Mucosa of stomach (tissue), 1 donor: ENCODE results near the gene LRRC37B.
"Not testable (repeated sequence)": the region's sequence is repeated elsewhere in the genome, so short reads cannot be mapped to it uniquely, and the experiment has no call there.

ENCODE experiments used
- H3K27me3 ChIP-seq: one replicate; pipeline ENCODE4 v1.7.0; 2013; ENCODE audit warnings: mild to moderate bottlenecking, low read length; ENCODE audit not compliant: control insufficient read depth, insufficient read depth
- H3K36me3 ChIP-seq: one replicate; pipeline ENCODE4 v1.7.0; 2013; ENCODE audit warnings: low read length; ENCODE audit not compliant: control insufficient read depth, insufficient read depth
- H3K4me1 ChIP-seq: one replicate; pipeline ENCODE4 v1.7.0; 2013; ENCODE audit warnings: mild to moderate bottlenecking, low read length; ENCODE audit not compliant: control insufficient read depth, insufficient read depth
- H3K4me3 ChIP-seq: one replicate; pipeline ENCODE4 v1.7.0; 2013; ENCODE audit warnings: low read length
- H3K9ac ChIP-seq: one replicate; pipeline ENCODE4 v1.7.0; 2013; ENCODE audit warnings: mild to moderate bottlenecking, low read length, moderate library complexity
- H3K9me3 ChIP-seq: one replicate; pipeline ENCODE4 v1.7.0; 2013; ENCODE audit warnings: mild to moderate bottlenecking, low read length, moderate library complexity; ENCODE audit not compliant: control insufficient read depth
- donor health status: Pancreatic carcinoma.

Gene LRRC37B

DNA sequence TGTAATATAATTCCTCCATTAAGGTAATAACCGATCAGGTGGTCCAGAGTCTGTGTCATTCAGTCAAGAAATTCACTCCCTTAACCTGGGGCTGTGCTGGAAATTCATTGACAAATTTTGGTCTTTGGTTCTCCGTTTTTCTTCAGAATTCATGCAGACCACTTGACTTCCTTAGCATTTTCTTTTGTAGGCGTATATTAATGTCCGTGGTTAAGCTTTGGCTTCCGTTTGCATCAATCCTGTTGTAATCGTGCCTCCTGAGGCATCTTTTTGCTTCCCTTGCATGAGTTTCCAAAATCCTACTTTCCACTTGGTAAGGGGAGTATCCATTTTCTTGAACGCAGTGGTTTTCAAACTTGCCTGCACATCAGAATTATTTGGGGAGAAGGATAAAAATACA, 9.0 kb downstream of the LRRC37B start:
- H3K9ac ChIP-seq, result no peak overlapping the region
- no peaks in the 10 kb centered on the region for H3K27me3 ChIP-seq
- peaks cover 3% of the 10 kb centered on the region for H3K4me1 ChIP-seq
- no peak overlapping the region for H3K4me3 ChIP-seq
- H3K9me3 ChIP-seq, result no peaks in the 10 kb centered on the region
- H3K36me3 ChIP-seq, result no peaks in the 10 kb centered on the region

GRCh38 chr17:32019228-32019627, 12.0 kb downstream of the LRRC37B start:
- Histone ChIP-seq H3K9ac (no peak overlapping the region), H3K4me3 (no peak overlapping the region), H3K36me3 (no peaks in the 10 kb centered on the region), H3K4me1 (peaks cover 3% of the 10 kb centered on the region), H3K9me3 (no peaks in the 10 kb centered on the region), H3K27me3 (no peaks in the 10 kb centered on the region)

DNA sequence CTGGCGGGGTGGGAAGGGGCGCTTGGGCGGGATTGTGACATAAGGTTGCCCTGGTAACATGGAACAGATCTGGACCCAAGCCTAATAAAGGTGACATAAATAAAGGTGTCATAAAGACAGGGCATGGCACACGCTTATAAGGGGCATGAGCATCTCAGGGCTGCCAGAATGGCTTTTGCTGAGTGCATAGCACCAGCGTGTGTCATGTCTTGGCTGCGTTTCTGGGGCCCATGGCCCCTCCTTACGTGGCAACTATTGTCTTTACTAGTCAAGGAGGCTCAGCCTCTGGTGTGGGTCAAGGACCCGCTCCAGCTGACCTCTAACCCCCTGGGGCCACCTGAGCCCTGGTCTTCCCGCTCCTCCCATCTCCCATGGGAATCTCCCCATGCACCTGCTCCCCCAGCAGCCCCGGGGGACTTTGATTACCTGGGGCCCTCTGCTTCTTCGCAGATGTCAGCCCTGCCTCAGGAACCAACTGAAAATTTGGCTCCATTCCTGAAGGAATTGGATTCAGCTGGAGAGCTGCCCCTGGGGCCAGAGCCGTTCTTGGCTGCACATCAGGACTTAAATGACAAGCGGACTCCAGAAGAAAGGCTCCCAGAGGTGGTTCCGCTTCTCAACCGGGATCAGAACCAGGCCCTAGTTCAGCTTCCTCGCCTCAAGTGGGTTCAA, 13.9 kb downstream of the LRRC37B start:
- H3K9ac ChIP-seq, result no peak overlapping the region
- no peak overlapping the region for H3K4me3 ChIP-seq
- H3K27me3 ChIP-seq, result no peaks in the 10 kb centered on the region
- no peaks in the 10 kb centered on the region for H3K4me1 ChIP-seq
- no peaks in the 10 kb centered on the region for H3K9me3 ChIP-seq
- no peaks in the 10 kb centered on the region for H3K36me3 ChIP-seq

GRCh38 chr17:32021615-32021955, 14.4 kb downstream of the LRRC37B start:
- no peaks in the 10 kb centered on the region for H3K27me3 ChIP-seq
- no peaks in the 10 kb centered on the region for H3K4me1 ChIP-seq
- no peak overlapping the region for H3K4me3 ChIP-seq
- H3K9ac ChIP-seq, result no peak overlapping the region
- no peaks in the 10 kb centered on the region for H3K9me3 ChIP-seq
- H3K36me3 ChIP-seq, result no peaks in the 10 kb centered on the region

GRCh38 chr17:32022554-32022953, 15.4 kb downstream of the LRRC37B start:
- not testable (repeated sequence) for H3K4me3 ChIP-seq, H3K9me3 ChIP-seq, H3K4me1 ChIP-seq, H3K27me3 ChIP-seq, H3K36me3 ChIP-seq, H3K9ac ChIP-seq

GRCh38 chr17:32027271-32027670, 20.1 kb downstream of the LRRC37B start:
- H3K9me3 ChIP-seq, H3K27me3 ChIP-seq, H3K9ac ChIP-seq, H3K4me3 ChIP-seq, H3K4me1 ChIP-seq, H3K36me3 ChIP-seq: not testable (repeated sequence)

- Histone ChIP-seq H3K9me3 (no peaks in the 10 kb centered on the region), H3K27me3 (no peaks in the 10 kb centered on the region), H3K4me1 (no peaks in the 10 kb centered on the region), H3K36me3 (no peaks in the 10 kb centered on the region), H3K4me3 (no peak overlapping the region), H3K9ac (no peak overlapping the region)
Observed at GRCh38 chr17:32033223-32033622, 26.0 kb downstream of the LRRC37B start.

GRCh38 chr17:32033812-32034211, 26.6 kb downstream of the LRRC37B start:
- not testable (repeated sequence) for H3K4me1 ChIP-seq, H3K27me3 ChIP-seq, H3K4me3 ChIP-seq, H3K9ac ChIP-seq, H3K9me3 ChIP-seq, H3K36me3 ChIP-seq

- not testable (repeated sequence) for H3K36me3 ChIP-seq, H3K27me3 ChIP-seq, H3K9me3 ChIP-seq, H3K4me1 ChIP-seq, H3K4me3 ChIP-seq, H3K9ac ChIP-seq
Observed at GRCh38 chr17:32040246-32040645, 33.1 kb downstream of the LRRC37B start.

DNA sequence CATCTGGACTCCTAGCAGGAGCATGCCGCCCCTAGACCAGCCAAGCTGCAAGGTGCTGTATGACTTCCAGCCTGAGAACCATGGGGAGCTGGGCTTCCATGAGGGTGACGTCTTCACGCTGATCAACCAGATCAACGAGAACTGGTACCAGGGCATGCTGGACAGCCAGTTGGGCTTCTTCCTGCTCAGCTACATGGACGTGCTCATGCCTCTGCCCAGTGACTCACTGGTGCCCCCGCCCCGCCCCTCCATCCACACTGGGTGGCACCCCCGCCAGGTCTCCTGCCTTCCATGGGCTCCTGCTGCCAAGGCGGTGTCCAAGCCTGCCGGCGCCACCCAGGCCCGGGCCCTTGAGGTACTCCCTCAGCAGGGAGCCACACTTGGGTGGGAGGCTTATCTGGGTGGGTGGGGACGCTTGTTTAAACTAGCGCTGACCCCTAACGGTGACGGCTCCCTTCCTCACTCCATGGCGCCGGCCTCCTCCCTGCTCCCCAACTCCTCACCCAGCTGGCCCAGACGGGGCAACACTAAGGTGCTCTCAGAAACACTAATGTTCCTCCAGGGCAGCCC, 34.2 kb downstream of the LRRC37B start:
- not testable (repeated sequence) for H3K4me1 ChIP-seq, H3K4me3 ChIP-seq, H3K36me3 ChIP-seq, H3K27me3 ChIP-seq, H3K9me3 ChIP-seq, H3K9ac ChIP-seq

GRCh38 chr17:32042266-32042665, 35.1 kb downstream of the LRRC37B start:
- not testable (repeated sequence) for H3K9me3 ChIP-seq, H3K9ac ChIP-seq, H3K4me3 ChIP-seq, H3K27me3 ChIP-seq, H3K36me3 ChIP-seq, H3K4me1 ChIP-seq

DNA sequence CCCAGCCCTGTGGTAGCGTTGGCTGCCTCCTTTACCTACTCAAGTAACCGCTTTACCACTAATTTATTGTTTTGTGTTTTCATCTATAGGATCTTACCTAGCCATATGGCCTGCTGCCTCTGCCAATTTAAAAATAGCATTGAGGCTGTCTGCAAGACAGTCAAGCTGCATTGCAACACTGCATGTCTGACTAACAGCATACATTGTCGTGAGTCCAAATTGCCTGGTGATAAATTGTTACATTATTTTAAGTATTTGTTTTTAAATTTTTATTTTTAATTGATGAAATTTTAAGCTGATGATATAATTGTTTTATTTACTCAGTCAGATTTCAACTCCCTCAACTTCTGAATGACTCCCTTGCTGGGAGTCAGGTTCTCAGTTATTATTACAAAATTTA, 38.4 kb downstream of the LRRC37B start:
- not testable (repeated sequence) for H3K9ac ChIP-seq, H3K36me3 ChIP-seq, H3K4me3 ChIP-seq, H3K9me3 ChIP-seq, H3K27me3 ChIP-seq, H3K4me1 ChIP-seq

GRCh38 chr17:32047663-32048062, 40.5 kb downstream of the LRRC37B start:
- not testable (repeated sequence) for H3K9ac ChIP-seq, H3K4me3 ChIP-seq, H3K36me3 ChIP-seq, H3K4me1 ChIP-seq, H3K9me3 ChIP-seq, H3K27me3 ChIP-seq
